Fibroblast of skin of back (primary cell): ENCODE results near the gene CD58.

ENCODE experiments used
- DNase-seq: peaks from one replicate; pipeline ENCODE4 v3.0.0-alpha.2; 2013

The CD58 gene

GRCh38 chr1:116465845-116466685 lies 104.8 kb downstream of the CD58 start:
- no peak for DNase-seq

- DNase-seq, result no peak
Observed at GRCh38 chr1:116465477-116465844, 105.4 kb downstream of the CD58 start.
